Umbilical cord (tissue), 2 donors: ENCODE results near the gene ABCA10. TPM values are rescaled to one million over a fixed set of nuclear protein-coding genes. Genes with fewer than 3 reads are reported as not detected.
"Not testable (repeated sequence)": the region's sequence is repeated elsewhere in the genome, so short reads cannot be mapped to it uniquely, and the experiment has no call there.

Source experiments
- DNase-seq: peaks from one replicate; pipeline ENCODE4 v3.0.0-alpha.2; 2015; ENCODE audit warnings: low spot score
- total RNA-seq: library from RNA; depleted of rRNA; stranded (reverse); fragments of >200 nt; gene quantifications from one replicate; pipeline ENCODE4 v1.2.3, GENCODE V29; 2014; ENCODE audit warnings: low replicate concordance; ENCODE audit not compliant: insufficient read depth

ABCA10 gene, protein sequence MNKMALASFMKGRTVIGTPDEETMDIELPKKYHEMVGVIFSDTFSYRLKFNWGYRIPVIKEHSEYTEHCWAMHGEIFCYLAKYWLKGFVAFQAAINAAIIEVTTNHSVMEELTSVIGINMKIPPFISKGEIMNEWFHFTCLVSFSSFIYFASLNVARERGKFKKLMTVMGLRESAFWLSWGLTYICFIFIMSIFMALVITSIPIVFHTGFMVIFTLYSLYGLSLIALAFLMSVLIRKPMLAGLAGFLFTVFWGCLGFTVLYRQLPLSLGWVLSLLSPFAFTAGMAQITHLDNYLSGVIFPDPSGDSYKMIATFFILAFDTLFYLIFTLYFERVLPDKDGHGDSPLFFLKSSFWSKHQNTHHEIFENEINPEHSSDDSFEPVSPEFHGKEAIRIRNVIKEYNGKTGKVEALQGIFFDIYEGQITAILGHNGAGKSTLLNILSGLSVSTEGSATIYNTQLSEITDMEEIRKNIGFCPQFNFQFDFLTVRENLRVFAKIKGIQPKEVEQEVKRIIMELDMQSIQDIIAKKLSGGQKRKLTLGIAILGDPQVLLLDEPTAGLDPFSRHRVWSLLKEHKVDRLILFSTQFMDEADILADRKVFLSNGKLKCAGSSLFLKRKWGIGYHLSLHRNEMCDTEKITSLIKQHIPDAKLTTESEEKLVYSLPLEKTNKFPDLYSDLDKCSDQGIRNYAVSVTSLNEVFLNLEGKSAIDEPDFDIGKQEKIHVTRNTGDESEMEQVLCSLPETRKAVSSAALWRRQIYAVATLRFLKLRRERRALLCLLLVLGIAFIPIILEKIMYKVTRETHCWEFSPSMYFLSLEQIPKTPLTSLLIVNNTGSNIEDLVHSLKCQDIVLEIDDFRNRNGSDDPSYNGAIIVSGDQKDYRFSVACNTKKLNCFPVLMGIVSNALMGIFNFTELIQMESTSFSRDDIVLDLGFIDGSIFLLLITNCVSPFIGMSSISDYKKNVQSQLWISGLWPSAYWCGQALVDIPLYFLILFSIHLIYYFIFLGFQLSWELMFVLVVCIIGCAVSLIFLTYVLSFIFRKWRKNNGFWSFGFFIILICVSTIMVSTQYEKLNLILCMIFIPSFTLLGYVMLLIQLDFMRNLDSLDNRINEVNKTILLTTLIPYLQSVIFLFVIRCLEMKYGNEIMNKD (N-terminal part only)
- total RNA-seq = 6.0 TPM

DNA sequence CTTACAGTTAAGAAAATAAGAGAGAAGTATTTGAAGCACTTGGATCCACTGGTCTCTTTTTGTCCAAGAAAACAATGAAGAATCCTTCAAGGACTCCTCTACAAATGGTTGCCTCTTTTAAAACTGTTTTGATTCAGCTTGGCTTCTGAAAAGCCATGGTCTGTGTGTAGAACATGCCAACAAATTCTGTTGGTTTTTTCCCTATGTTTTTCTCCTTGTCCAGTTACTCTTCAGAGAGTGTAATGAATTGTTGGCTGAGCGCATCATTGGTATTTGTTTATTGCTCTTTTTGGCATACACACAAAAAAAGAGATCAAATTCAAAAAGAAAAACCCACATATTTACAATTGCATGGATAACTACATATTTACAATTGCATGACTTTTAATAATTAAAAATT lies at the start of gene ABCA10:
Gene ABCA10, minus strand, starts transcription at position 249 of the 400 bp plus-strand sequence. CDS start 3,466 bp downstream, outside the sequence.
- DNase-seq = no peak

DNA sequence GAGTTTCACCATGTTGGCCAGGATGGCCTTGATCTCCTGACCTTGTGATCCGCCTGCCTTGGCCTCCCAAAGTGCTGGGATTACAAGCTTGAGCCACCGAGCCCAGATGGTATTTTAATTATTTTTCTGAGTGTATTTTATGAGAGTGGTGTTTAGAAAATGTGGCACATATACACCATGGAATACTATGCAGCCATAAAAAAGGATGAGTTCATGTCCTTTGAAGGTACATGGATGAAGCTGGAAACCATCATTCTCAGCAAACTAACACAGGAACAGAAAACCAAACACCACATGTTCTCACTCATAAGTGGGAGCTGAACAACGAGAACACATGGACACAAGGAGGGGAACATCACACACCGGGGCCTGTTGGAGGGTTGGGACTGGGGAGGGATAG lies 47.7 kb upstream of the ABCA10 start:
- DNase-seq = not testable (repeated sequence)

DNA sequence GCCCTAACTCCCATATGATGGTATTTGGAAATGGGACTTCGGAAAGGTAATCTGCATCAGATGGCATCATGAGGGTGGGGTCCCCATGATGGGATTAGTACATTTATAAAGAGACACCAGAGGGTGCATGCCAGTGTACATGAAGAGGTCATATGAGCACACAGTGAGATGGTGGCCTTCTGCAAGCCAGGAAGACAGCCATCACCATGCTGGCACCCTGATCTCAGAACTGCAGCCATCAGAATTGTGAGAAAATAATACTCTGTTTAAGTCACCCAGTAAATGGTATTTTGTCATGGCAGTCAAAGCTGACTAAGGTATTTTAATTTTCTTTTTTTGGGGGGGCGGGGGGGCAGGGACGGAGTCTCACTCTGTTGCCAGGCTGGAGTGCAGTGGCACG lies 47.1 kb upstream of the ABCA10 start:
- DNase-seq = no peak

DNA sequence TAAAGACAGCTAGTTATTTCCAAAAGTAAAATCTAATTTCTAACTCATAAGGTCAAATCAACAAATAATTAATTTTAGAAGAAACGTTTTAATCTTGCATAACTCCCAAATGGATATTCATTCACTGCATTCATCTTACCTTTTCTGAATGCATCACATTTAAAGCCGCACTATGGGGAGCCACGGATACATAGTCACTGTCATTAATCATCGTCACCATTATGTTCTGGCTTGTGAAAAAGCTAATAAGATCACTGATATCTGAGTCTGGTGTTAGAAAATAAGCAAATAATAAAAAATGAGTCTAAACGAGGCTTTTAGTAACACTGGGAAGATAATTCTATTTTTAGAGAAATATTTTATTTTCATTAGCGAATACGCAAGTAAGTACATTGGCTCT lies 42.4 kb upstream of the ABCA10 start:
- no peak for DNase-seq

DNA sequence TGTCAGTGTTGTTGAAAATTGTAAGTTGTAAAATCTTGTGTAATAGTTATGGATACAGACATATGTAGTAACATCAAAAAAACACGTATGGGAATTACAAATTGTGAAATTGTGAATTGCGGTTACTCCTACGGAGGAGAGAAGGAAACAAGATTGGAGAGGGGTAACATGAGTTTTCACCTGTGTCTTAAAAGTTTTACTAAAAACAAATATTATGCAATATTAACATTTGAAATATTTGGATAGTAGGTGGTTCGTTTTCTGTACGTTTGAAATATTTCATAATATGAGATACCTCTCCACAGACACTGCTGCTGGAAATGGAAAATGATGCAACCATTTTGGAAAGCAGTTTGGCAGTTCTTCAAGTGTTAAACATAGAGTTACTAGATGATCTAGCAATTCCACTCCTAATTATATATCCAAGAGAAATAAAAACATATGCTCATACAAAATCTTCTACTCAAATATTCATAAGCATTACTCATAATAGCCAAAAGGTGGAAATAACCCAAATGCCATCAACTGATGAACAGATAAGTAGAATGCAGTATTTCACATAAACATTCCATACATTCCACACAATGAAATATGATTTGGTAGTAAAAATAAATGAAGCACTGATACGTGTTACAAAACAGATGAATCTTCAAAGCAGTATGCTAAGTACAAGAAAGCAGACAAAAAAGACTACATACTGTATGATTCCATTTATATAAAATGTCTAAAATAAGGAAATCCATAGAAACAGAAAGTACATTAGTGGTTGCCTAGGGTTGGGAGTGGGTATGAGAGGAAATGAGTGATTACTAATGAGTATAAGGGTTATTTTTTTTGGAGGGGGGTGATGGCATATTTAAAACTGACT lies 40.7 kb upstream of the ABCA10 start:
- DNase-seq = peak; percentile 31

DNA sequence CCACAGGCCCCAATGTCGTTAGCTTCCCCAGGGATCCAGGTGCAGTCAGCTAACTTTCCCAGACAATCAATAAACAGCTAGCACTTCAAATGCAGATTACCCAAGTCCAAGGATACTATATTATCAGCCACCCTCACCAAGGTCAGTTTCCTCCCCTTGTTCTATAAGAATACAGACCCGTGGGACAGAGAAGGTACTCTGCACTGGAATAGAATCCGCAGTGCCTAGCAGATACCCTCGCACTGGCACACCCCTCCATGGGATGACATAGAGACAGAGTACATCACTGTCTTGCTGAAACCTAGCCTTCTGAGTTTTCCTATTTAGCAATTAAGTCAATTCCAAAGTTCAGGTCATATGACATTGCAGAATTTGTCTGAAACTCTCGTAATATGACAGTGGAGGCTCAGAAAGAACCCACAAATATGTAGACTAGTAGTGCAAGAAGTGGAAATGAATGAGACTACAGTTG lies 40.0 kb upstream of the ABCA10 start:
- no peak for DNase-seq

DNA sequence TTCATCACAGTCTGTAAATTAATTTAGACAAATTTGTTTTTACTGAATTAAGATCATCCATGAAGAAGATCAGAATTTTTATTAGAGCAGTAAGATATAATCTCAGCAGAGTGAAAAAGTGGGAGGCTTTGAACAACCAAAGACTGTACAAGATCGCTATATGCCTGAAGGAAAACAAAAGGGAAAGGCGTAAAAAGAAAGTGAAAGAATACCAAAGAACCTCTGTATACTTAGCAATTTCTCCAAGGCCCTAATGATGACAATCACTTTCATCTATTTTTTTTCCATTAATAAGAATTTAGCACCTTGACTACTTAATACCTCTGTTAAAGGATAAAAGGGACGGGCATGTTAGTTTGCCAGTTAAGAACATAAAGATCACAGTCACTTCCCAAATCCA lies 38.6 kb upstream of the ABCA10 start:
- no peak for DNase-seq

DNA sequence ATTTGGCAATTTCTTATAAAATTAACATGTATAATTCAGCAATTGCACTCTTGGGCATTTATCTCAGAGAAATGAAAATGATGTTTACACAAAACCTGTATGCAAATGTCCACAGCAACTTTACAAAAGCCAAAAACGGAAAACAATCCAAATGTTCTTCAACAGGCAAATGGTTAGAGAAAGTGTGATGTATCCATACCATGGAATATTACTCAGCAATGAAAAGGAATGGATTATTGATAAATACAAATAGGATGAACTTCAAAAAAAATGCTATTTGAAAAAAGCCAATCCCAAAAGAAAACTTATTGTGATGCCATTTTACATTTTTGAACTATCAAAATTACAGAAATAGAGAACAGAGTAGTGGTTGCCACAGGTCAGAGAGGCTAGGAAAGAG lies 37.2 kb upstream of the ABCA10 start:
- no peak for DNase-seq

DNA sequence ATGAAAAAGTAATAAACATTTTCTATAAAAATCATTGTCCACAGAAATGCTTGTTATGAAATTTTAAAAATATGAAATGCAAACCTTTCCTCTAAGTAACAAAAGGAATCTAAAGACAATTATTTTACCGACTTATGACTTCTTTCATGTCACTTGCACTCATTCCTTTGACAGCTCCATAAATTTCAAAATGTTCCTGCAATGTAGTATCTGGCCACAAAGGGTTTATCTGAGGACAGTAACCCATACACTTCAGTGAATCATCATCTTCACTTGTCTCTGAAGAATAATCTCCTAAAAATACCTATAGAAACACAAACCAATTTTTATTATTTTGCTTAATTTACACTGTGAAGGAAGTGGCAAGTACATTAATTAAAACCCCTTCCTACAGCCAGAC lies 25.6 kb upstream of the ABCA10 start:
- DNase-seq = no peak

DNA sequence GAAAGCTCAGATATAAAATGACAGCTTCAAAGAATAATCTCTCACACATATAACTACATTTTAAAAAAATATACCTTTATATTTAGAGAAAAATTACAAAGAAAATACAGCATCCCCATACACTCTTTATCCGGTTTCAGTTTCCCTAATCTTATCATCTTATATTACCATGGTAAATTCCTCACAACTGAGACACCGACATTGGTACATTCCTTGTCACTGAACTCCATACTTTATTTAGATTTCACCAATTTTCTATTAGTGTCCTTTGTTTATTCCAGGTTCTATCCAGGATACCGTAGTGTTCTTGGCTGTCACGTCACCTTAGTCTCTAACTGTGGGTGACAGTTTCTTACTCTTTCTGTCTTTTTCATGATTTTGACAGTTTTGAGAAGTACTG lies 22.0 kb upstream of the ABCA10 start:
- no peak for DNase-seq

DNA sequence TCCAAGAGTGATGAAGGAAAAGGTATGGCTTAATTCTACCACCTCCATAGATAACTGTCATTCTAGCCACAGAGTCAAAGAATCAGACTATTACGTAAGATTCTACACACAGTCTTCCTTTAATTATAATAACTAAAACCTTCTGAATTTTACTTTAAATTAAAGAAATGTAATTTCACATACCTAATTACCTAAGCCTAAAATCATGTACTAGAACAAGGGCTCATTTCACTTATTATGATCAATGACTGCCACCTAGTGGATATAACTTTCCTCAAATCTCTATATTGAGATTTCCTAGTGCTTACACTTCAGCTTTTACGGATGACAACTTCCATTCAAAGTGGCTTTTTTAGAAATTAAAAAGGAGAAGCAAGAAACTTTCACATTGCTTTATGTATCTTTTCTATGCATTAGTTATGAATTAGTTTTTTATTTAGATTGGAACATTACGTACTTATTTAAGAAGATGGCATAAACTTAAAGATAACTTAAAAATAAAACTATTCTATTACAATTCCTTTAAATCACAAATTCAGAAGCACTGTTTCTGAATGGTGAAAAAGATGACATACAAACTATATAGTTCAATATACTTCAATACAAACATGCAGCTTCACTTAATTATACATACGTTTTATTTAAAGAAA lies 18.2 kb upstream of the ABCA10 start:
- peak; percentile 50 for DNase-seq

DNA sequence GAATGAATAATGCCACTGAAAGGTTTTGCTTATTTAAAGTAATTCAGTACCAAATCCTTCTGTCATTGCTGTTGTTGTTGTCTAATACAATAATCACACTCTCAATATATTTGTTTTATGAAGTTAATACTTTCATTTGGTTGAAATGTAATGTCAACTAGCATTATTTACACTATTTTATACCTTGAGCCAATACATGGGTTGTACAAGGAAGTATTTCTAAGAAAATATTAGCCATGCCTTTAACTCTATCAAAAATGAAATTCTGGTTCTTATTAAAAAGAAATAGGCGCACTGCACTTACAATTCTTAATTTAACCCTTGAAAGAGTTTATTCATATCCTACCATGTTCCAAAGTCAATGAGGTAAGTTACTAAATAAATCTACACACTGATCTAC lies 17.6 kb upstream of the ABCA10 start:
- DNase-seq = no peak

DNA sequence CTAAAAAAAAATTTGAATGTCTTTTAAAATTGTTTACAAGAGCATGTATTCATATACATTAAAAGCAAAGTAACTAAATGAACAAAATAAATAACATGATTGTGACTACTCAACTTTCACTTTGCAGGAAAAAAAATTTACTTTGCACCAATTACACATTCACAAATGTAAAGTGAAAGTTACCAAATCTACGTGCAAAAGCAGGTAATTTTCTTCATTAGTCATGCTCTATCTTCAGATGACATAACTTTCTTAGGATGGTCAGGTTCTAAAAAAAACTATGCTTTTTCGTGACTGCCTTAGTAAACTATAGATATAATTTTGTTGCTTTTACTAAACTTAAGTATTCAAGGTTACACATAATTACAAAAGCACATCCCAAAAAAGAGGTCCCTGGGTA lies 17.0 kb upstream of the ABCA10 start:
- DNase-seq = no peak

DNA sequence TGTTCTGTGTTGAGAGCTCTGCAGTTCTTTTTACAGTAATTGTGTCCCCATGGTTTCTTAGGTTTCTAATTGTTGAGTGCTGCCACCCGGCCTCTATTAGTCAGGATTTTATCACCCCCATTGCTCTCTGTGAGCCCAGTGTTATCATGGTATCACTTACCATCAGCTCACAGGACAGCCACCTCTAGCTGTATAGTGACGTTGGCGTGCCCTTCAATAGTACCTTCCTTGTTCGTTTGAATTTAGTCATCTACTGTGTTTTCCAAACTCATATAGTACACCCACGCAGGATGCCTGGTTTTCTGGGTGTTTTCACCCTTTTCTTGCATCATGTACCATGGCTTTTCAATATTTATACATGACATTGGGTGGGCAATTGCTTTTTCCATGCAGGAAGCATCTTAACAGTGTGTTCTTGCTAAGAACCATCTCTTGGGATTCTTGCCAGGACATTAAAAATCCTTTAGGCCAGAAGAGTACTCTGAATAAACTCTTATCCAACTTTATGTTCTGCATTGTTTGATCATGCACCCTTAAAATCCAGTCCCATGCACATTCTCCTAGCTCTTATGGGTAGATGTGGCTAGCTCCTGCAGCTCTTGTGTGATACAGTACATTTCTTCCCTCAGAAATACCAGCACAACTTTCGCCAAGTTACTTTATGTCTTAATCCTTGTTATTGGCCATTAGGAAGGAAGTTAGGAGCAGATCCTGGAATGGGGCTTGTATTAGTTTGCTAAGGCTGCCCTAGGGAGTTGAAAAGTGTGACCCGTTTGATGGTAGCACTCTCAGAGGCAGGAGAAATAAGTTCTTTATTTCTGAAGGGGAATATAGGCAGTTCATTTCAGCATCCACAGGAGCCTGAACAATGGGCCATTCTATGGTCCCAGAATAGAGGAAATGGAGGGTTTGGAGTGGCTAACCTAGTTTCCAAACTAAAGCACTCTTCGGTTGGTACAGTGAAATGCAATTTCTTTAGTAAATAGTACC lies 11.3 kb upstream of the ABCA10 start:
- DNase-seq = no peak

DNA sequence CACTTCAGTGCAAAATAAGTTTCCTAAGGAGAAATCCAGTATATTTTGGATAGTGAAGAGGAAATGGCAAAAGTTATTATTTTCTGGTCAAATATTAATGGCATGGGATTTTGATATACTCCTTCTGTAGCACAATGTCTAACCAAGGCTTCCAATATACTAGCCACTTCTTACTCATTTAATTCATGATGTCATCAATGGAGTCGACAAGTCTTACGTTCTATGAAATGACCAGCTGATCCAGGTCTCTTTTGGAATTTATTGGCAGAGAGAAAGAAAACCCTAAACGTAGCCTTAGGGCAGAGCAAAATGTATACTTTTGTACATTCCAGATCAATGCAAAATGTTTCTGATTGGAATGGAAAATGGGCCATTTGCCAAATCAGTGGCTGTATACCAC lies 8.3 kb upstream of the ABCA10 start:
- no peak for DNase-seq

DNA sequence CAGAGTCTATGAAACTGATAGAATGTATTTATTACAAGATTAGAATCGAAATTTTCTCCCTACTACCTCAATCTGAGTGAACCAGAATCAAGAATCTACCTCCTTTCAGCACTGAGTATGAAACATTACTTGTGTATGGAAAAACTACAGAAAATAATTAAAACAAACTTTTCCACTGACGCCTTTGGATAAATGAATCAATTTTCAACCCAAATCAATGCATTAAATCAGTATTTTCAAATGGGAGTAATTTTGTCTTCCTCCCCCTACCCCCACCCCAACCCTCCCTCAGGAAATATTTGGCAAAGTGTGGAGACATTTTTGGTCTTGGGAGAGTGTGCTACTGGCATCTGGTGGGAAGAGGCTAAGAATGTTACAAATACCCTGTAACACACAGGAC lies 7.8 kb upstream of the ABCA10 start:
- no peak for DNase-seq

DNA sequence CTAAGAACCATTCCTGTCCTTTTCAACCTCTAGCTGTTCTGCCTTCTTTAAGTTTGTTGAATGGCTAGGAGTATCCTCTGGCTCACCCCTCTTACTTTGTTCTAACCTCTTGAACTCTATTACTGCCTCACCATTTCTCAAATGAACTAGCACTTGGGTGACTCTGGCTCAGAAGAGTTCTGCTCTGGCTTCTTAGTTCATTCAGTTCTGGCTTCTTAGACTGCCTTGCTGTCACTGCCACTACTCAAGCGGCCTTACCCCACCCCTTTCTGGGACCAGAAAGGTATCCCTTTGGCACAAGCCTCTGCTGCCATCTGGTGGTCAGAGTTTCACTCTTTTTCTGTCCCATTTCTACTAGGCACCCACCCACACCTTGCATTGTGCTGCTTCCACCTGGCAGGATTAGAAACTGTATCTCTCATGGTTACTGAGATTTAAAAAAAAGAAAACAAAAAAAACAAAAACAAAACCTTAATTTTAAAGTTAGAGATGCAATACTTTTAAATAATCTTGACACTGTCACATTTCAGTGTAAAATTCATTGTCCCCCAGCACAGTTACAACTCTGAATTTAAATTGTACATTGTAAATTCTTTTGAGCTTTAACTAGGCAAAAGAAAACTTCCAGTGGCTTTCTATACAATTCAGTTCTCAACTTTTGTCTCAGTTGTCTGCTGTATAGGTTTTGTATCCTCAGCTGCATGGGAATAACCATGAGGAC lies 6.9 kb upstream of the ABCA10 start:
- peak; percentile 77 for DNase-seq

DNA sequence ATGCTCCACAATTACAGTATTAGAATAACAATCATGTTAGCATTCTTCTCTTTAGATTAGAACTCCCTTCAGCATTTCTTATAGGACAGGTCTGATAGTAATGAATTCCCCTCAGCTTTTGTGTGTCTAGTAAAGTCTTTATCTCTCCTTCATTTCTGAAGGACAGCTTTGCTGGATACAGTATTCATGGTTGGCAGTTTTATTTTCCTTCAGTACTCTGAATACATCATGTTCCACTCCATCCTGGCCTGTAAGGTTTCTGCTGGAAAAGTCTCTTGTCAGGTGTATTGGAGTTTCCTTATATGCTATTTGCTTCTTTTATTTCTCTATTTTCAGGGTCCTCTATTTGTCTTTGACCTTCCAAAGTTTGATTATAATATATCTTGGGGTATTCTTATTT lies 4.0 kb upstream of the ABCA10 start:
- DNase-seq = no peak

DNA sequence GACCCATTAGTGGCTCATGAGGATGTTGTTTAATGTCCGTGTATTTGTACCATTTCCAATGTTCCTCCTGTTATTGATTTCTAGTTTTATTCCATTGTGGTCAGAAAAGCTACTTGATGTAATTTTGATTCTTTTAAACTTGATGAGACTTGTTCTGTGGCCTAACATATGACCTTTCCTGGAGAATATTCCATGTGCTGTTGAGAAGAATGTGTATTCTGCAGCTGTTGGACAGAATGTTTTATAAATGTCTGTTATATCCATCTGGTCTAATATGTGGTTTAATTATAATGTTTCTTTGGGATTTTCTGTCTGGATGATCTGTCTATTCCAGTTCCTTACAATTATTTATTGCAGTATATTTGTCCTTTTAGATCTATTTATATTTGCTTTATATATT lies 2.9 kb upstream of the ABCA10 start:
- DNase-seq = no peak
